ENCODE results near the gene MRFAP1L1.

Gene MRFAP1L1

GRCh38 chr4:6731318-6731675 is 21.6 kb upstream of the MRFAP1L1 start:
- no peak overlapping the region for H3K4me2 ChIP-seq (ENCODE audit: low read length)
- no peak overlapping the region for H3K9ac ChIP-seq
- no peaks in the 10 kb centered on the region for H3K27me3 ChIP-seq (ENCODE audit: control insufficient read depth, insufficient read depth, low read length)
- no peak overlapping the region for H2AFZ ChIP-seq
- H3K36me3 ChIP-seq (ENCODE audit: control insufficient read depth, insufficient read depth, low read length) = no peaks in the 10 kb centered on the region
- no peaks in the 10 kb centered on the region for H3K9me3 ChIP-seq (ENCODE audit: control insufficient read depth, low read length)
- H3K4me1 ChIP-seq = no peaks in the 10 kb centered on the region
- H3K79me2 ChIP-seq = no peaks in the 10 kb centered on the region
- H3K4me3 ChIP-seq (ENCODE audit: low read depth, low read length) = no peak overlapping the region
- no peak for TF ChIP-seq CTCF (IDR thresholded peaks at IDR 0.05)
- H3K27ac ChIP-seq = no peak overlapping the region

GRCh38 chr4:6730603-6731317 is 21.1 kb upstream of the MRFAP1L1 start:
- Histone ChIP-seq H3K9me3 (ENCODE audit: control insufficient read depth, low read length) (no peaks in the 10 kb centered on the region), H3K4me1 (no peaks in the 10 kb centered on the region), H3K27ac (no peak overlapping the region), H3K4me2 (ENCODE audit: low read length) (no peak overlapping the region), H3K36me3 (ENCODE audit: control insufficient read depth, insufficient read depth, low read length) (no peaks in the 10 kb centered on the region), H3K9ac (no peak overlapping the region), H3K4me3 (ENCODE audit: low read depth, low read length) (no peak overlapping the region), H2AFZ (no peak overlapping the region), H3K27me3 (ENCODE audit: control insufficient read depth, insufficient read depth, low read length) (no peaks in the 10 kb centered on the region), H3K79me2 (no peaks in the 10 kb centered on the region)
- no peak for TF ChIP-seq CTCF (IDR thresholded peaks at IDR 0.05)

GRCh38 chr4:6728320-6729029 is 18.8 kb upstream of the MRFAP1L1 start:
- Histone ChIP-seq H3K4me2 (ENCODE audit: low read length) (no peak overlapping the region), H3K9ac (no peak overlapping the region), H3K27ac (no peak overlapping the region), H3K4me1 (no peaks in the 10 kb centered on the region), H3K79me2 (no peaks in the 10 kb centered on the region), H3K9me3 (ENCODE audit: control insufficient read depth, low read length) (no peaks in the 10 kb centered on the region), H3K4me3 (ENCODE audit: low read depth, low read length) (no peak overlapping the region), H2AFZ (no peak overlapping the region), H3K36me3 (ENCODE audit: control insufficient read depth, insufficient read depth, low read length) (no peaks in the 10 kb centered on the region), H3K27me3 (ENCODE audit: control insufficient read depth, insufficient read depth, low read length) (no peaks in the 10 kb centered on the region)
- TF ChIP-seq CTCF (IDR thresholded peaks at IDR 0.05) = no peak

GRCh38 chr4:6727943-6728250 is 18.2 kb upstream of the MRFAP1L1 start:
- Histone ChIP-seq H3K36me3 (ENCODE audit: control insufficient read depth, insufficient read depth, low read length) (no peaks in the 10 kb centered on the region), H3K27ac (no peak overlapping the region), H2AFZ (no peak overlapping the region), H3K9me3 (ENCODE audit: control insufficient read depth, low read length) (no peaks in the 10 kb centered on the region), H3K4me2 (ENCODE audit: low read length) (no peak overlapping the region), H3K9ac (no peak overlapping the region), H3K4me3 (ENCODE audit: low read depth, low read length) (no peak overlapping the region), H3K79me2 (no peaks in the 10 kb centered on the region), H3K4me1 (no peaks in the 10 kb centered on the region), H3K27me3 (ENCODE audit: control insufficient read depth, insufficient read depth, low read length) (no peaks in the 10 kb centered on the region)
- TF ChIP-seq CTCF (IDR thresholded peaks at IDR 0.05) = no peak
